ENCODE data around the gene SEMA5A.
"Not testable (repeated sequence)": the region's sequence is repeated elsewhere in the genome, so short reads cannot be mapped to it uniquely, and the experiment has no call there.

Gene SEMA5A

GRCh38 chr5:9353048-9353447, 192.8 kb downstream of the SEMA5A start:
- DNase-seq: not testable (repeated sequence)

GRCh38 chr5:9351546-9351945, 194.3 kb downstream of the SEMA5A start:
- DNase-seq: no peak

- no peak for DNase-seq
Measured at GRCh38 chr5:9350301-9350797, 195.5 kb downstream of the SEMA5A start.

GRCh38 chr5:9348401-9348996, 197.4 kb downstream of the SEMA5A start:
- no peak for DNase-seq

- no peak for DNase-seq
Measured at GRCh38 chr5:9347541-9348295, 198.2 kb downstream of the SEMA5A start.

GRCh38 chr5:9347032-9347431, 198.8 kb downstream of the SEMA5A start:
- DNase-seq: no peak

- peak; percentile 75 for DNase-seq
Measured at GRCh38 chr5:9344751-9345240, 201.1 kb downstream of the SEMA5A start.

GRCh38 chr5:9343146-9343850, 202.6 kb downstream of the SEMA5A start:
- no peak for DNase-seq

GRCh38 chr5:9342161-9342787, 203.6 kb downstream of the SEMA5A start:
- DNase-seq: no peak

- DNase-seq: no peak
Measured at GRCh38 chr5:9340085-9340484, 205.8 kb downstream of the SEMA5A start.

- no peak for DNase-seq
Measured at GRCh38 chr5:9339206-9339818, 206.6 kb downstream of the SEMA5A start.

GRCh38 chr5:9338796-9339195, 207.1 kb downstream of the SEMA5A start:
- no peak for DNase-seq

- DNase-seq: no peak
Measured at GRCh38 chr5:9337928-9338595, 207.8 kb downstream of the SEMA5A start.

- DNase-seq: no peak
Measured at GRCh38 chr5:9335754-9336495, 209.9 kb downstream of the SEMA5A start.

GRCh38 chr5:9335269-9335668, 210.6 kb downstream of the SEMA5A start:
- DNase-seq: no peak

GRCh38 chr5:9332026-9332425, 213.8 kb downstream of the SEMA5A start:
- DNase-seq: no peak

- no peak for DNase-seq
Measured at GRCh38 chr5:9331372-9331771, 214.5 kb downstream of the SEMA5A start.

GRCh38 chr5:9329125-9329524, 216.8 kb downstream of the SEMA5A start:
- DNase-seq: no peak

GRCh38 chr5:9325549-9325948, 220.3 kb downstream of the SEMA5A start:
- DNase-seq: no peak

GRCh38 chr5:9324348-9325077, 221.4 kb downstream of the SEMA5A start:
- peak; percentile 22 for DNase-seq

- DNase-seq: no peak
Measured at GRCh38 chr5:9320652-9321051, 225.2 kb downstream of the SEMA5A start.
